ENCODE data around the gene MRPS18B. TPM values are rescaled to one million over a fixed set of nuclear protein-coding genes. Genes with fewer than 3 reads are reported as not detected.
A peak's percentile ranks its signal among the peaks of the same experiment; 100 is the strongest.

The MRPS18B gene
- total and polyA plus RNA-seq, 2 of the 13 experiments (the other 11 are each of a cell fraction or from before 2014, with no cell fraction given), result 125 to 131 TPM

GRCh38 chr6:30626484-30627366 lies 9.1 kb downstream of the MRPS18B start, which contains the start of gene ATAT1 (continued):
- peak; percentile 49; the same call in 1 of the 2 replicates for TF ChIP-seq BORCS8-MEF2B (CRISPR knock-in tag; IDR thresholded peaks at IDR 0.05)
- peak; percentile 88; the same call in 1 of the 2 replicates for TF ChIP-seq KLF13 (CRISPR knock-in tag; IDR thresholded peaks at IDR 0.05)
- peak; percentile 72; the same call in 1 of the 2 replicates for TF ChIP-seq ZFP82 (CRISPR knock-in tag; IDR thresholded peaks at IDR 0.05; ENCODE audit: borderline replicate concordance)
- peak; percentile 27 for TF ChIP-seq HNRNPK (IDR thresholded peaks at IDR 0.05; ENCODE audit: low read depth, low read length, poor library complexity, severe bottlenecking)
- TF ChIP-seq KLF15 (CRISPR knock-in tag; IDR thresholded peaks at IDR 0.05; ENCODE audit: borderline replicate concordance), result 0 out of 2 replicates have a peak, but pooled peaks have one; percentile 65
- TF ChIP-seq ZNF121 (CRISPR knock-in tag; IDR thresholded peaks at IDR 0.05), result no peak
- peak; percentile 73; the same call in 1 of the 2 replicates for TF ChIP-seq ZNF768 (CRISPR knock-in tag; IDR thresholded peaks at IDR 0.05)
- TF ChIP-seq MLLT10 (CRISPR knock-in tag; IDR thresholded peaks at IDR 0.05), result no peak
- TF ChIP-seq NR2C2 (CRISPR knock-in tag; IDR thresholded peaks at IDR 0.05; ENCODE audit: borderline replicate concordance), result peak; percentile 99
- TF ChIP-seq AKAP8 (CRISPR knock-in tag; IDR thresholded peaks at IDR 0.05), result peak; percentile 95
- peak; percentile 90; the same call in 1 of the 2 replicates for TF ChIP-seq ZBTB38 (CRISPR knock-in tag; IDR thresholded peaks at IDR 0.05)
- TF ChIP-seq, protein P1, sequence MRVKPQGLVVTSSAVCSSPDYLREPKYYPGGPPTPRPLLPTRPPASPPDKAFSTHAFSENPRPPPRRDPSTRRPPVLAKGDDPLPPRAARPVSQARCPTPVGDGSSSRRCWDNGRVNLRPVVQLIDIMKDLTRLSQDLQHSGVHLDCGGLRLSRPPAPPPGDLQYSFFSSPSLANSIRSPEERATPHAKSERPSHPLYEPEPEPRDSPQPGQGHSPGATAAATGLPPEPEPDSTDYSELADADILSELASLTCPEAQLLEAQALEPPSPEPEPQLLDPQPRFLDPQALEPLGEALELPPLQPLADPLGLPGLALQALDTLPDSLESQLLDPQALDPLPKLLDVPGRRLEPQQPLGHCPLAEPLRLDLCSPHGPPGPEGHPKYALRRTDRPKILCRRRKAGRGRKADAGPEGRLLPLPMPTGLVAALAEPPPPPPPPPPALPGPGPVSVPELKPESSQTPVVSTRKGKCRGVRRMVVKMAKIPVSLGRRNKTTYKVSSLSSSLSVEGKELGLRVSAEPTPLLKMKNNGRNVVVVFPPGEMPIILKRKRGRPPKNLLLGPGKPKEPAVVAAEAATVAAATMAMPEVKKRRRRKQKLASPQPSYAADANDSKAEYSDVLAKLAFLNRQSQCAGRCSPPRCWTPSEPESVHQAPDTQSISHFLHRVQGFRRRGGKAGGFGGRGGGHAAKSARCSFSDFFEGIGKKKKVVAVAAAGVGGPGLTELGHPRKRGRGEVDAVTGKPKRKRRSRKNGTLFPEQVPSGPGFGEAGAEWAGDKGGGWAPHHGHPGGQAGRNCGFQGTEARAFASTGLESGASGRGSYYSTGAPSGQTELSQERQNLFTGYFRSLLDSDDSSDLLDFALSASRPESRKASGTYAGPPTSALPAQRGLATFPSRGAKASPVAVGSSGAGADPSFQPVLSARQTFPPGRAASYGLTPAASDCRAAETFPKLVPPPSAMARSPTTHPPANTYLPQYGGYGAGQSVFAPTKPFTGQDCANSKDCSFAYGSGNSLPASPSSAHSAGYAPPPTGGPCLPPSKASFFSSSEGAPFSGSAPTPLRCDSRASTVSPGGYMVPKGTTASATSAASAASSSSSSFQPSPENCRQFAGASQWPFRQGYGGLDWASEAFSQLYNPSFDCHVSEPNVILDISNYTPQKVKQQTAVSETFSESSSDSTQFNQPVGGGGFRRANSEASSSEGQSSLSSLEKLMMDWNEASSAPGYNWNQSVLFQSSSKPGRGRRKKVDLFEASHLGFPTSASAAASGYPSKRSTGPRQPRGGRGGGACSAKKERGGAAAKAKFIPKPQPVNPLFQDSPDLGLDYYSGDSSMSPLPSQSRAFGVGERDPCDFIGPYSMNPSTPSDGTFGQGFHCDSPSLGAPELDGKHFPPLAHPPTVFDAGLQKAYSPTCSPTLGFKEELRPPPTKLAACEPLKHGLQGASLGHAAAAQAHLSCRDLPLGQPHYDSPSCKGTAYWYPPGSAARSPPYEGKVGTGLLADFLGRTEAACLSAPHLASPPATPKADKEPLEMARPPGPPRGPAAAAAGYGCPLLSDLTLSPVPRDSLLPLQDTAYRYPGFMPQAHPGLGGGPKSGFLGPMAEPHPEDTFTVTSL (CRISPR knock-in tag; IDR thresholded peaks at IDR 0.05; ENCODE audit: borderline replicate concordance), result peak; percentile 46; the same call in 1 of the 2 replicates
- peak; percentile 99 for TF ChIP-seq ZNF839 (CRISPR knock-in tag; IDR thresholded peaks at IDR 0.05; ENCODE audit: borderline replicate concordance)
- peak; percentile 87 for TF ChIP-seq CTCF (CRISPR knock-in tag; IDR thresholded peaks at IDR 0.05)
- TF ChIP-seq PRMT3 (CRISPR knock-in tag; IDR thresholded peaks at IDR 0.05; ENCODE audit: borderline replicate concordance, low read depth), result no peak
- TF ChIP-seq, protein P2, sequence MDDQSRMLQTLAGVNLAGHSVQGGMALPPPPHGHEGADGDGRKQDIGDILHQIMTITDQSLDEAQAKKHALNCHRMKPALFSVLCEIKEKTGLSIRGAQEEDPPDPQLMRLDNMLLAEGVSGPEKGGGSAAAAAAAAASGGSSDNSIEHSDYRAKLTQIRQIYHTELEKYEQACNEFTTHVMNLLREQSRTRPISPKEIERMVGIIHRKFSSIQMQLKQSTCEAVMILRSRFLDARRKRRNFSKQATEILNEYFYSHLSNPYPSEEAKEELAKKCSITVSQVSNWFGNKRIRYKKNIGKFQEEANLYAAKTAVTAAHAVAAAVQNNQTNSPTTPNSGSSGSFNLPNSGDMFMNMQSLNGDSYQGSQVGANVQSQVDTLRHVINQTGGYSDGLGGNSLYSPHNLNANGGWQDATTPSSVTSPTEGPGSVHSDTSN (CRISPR knock-in tag; IDR thresholded peaks at IDR 0.05; ENCODE audit: borderline replicate concordance), result no peak
- peak; percentile 92; the same call in 1 of the 2 replicates for TF ChIP-seq ZNF224 (CRISPR knock-in tag; IDR thresholded peaks at IDR 0.05)
- TF ChIP-seq NFIB (CRISPR knock-in tag; IDR thresholded peaks at IDR 0.05; ENCODE audit: borderline replicate concordance), result no peak
- peak; percentile 96 for TF ChIP-seq XRCC5 (optimal IDR thresholded peaks at IDR 0.05; ENCODE audit: low read length)

Measured in HepG2 (cell line).